NCI-H1092 (cell line): Measurements from ENCODE around the gene LIME1.

ENCODE experiments used
- DNase-seq: peaks from one replicate; lab custom pipeline; 2025; lab: John Stamatoyannopoulos, UW

Gene LIME1

DNA sequence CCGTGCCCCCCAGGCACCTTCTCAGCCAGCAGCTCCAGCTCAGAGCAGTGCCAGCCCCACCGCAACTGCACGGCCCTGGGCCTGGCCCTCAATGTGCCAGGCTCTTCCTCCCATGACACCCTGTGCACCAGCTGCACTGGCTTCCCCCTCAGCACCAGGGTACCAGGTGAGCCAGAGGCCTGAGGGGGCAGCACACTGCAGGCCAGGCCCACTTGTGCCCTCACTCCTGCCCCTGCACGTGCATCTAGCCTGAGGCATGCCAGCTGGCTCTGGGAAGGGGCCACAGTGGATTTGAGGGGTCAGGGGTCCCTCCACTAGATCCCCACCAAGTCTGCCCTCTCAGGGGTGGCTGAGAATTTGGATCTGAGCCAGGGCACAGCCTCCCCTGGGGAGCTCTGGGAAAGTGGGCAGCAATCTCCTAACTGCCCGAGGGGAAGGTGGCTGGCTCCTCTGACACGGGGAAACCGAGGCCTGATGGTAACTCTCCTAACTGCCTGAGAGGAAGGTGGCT, 39.1 kb upstream of the LIME1 start:
- no peak for DNase-seq

DNA sequence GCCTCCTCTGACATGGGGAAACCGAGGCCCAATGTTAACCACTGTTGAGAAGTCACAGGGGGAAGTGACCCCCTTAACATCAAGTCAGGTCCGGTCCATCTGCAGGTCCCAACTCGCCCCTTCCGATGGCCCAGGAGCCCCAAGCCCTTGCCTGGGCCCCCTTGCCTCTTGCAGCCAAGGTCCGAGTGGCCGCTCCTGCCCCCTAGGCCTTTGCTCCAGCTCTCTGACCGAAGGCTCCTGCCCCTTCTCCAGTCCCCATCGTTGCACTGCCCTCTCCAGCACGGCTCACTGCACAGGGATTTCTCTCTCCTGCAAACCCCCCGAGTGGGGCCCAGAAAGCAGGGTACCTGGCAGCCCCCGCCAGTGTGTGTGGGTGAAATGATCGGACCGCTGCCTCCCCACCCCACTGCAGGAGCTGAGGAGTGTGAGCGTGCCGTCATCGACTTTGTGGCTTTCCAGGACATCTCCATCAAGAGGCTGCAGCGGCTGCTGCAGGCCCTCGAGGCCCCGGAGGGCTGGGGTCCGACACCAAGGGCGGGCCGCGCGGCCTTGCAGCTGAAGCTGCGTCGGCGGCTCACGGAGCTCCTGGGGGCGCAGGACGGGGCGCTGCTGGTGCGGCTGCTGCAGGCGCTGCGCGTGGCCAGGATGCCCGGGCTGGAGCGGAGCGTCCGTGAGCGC, 38.5 kb upstream of the LIME1 start:
- no peak for DNase-seq

DNA sequence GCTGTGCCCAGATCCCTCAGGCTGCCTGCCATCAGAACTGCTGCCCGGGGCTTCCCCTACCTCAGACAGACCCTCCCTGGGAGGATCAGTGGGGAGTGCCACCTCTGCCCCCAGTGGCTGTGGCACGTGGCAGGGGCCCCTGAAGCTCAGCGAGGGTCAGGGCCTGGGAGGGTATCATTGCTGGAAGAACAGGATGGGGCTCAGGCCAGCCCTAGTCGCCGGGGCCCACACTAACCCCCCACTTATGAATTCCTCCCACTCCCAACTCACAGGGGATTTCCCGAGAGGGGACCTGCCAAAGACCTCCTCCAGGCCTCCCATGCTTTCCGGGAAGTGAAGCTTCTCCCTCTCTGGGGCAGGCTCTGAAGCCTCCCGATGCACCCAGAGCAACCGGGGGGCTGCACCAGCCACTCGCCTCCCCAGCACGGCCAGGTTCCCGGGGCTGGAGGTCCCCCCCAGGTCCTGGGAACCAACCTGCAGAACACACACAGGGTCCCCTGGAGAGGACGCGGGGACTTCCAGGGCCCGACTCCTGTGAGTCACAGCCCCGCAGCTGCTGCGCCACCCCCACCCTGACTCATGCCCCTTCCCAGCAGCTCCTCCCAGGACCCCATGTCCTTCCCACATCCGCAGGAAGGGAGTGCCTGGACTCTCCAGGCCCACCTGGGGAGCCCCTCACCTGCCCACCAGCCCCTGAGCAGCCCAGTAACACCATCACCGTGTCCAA, 37.6 kb upstream of the LIME1 start:
- no peak for DNase-seq

DNA sequence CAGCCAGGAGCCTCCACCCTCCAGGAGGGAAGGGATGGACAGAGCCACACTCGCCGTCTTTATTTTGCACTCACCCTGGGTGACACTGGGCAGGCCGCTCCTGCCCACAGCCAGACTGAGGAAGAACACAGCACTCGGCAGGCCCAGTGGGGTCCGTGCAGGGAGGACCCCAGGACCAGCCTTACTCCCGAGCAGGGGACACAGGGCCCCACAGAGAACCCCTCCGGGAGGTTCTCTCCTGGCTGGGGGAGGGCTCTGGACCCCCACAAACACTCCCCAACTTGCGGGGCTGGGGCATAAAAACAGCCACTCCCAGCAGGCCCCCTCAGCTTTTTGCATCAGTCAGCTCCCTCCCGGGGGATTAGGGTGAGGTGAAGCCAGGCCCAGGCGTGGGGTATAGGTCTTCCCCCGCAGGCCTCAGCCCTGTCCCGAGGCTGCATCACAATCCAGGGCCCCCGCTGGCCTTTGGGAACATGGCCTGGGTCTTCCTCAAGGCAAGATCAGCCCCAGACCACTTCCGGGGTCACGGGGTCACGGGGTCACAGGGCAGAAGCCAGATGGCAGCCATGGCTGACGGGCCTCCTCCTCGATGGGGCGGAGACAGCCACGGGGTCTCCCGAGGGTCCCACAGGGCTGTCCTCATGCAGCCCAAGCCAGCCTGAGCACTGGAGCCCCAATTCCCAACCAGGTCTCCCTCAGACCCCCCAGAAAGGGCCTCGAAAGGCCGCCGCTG, 36.8 kb upstream of the LIME1 start:
- DNase-seq, result no peak

DNA sequence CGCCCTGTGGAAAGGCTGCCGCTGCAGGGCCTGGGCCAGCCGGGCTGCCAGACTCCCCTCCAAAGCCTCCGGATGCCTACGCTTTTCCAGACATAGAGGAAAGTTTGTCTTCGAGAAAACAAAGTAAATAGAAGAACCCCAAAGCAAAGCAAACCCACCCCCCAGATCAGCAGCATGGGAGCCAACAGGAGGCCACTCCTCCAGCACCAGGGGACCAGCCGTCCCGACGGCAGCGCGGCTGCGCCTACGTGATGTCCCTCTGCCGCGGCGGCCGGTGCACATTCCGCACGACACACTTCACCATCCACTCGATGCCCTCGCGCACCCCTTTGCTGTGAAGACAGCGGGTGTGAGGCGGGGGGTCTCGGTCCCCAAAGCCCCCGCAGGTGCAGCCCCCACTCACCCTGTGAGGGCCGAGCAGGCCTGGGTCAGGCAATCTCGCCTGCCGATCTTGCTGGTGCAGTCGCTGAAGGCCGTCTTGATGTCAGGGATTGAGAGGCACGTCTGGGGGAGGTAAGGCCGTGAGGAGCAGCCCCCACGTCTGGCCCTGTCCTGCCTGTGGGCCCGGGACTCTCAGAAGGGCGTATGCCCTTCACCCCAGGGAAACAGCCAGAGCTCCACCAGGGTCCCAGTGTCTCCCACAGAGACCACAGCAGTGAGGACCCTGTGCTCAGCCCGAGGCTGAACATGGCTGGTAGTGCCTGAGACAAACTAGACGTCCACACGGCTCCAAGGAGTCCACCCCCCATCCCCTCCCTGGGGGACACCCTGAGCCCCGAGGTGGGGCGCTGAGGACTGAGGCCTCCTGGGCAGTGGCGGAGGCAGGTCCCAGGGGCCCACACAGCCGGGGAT, 36.0 kb upstream of the LIME1 start:
- DNase-seq, result no peak

DNA sequence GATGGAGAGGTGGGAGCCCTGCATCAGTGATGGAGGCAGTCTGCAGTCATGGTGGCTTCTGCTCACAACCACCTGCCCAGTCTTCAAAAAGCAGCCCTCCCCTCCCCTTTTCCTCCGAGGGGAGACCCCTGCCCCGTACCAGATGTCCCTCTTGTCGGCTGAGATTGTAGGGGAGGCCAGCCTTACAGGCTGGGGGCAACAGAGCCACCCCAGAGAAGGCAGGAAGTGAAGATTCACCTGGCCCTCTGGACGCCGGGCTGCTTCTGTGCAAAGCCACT, 35.5 kb upstream of the LIME1 start:
- no peak for DNase-seq

DNA sequence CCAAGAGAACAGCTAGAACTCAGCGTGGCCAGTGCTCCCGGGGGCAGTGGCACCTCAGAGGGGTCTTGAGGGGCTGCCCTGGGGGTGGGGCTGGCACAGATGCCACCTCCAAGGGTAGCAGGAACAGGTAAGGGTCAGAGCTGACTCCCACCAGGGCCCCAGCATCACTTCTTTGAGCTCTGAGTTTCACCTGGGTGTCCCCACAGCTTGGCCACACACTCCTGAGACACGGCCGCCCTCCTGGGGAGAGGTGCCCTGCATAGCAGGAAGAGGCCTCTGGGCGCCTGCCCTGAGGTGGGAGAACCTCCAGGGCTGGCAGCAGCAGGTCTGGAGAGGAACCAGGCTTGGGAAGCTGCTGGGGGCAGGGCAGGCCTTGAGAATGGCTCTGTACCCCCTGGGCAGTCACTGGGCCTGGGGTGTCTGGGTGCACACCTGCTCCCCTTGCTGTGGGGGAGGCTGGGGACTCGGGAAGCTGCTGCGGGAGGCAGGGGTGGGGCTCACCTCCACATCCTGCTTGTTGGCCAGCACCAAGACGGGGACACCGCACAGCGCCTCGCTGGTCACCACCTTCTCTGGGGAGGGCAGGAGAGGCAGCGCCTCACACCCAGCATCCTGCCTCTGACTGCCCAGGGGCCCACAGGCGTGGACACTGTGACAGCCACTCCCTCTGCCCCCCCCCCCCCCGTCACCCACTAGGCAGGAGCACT, 35.0 kb upstream of the LIME1 start:
- no peak for DNase-seq

DNA sequence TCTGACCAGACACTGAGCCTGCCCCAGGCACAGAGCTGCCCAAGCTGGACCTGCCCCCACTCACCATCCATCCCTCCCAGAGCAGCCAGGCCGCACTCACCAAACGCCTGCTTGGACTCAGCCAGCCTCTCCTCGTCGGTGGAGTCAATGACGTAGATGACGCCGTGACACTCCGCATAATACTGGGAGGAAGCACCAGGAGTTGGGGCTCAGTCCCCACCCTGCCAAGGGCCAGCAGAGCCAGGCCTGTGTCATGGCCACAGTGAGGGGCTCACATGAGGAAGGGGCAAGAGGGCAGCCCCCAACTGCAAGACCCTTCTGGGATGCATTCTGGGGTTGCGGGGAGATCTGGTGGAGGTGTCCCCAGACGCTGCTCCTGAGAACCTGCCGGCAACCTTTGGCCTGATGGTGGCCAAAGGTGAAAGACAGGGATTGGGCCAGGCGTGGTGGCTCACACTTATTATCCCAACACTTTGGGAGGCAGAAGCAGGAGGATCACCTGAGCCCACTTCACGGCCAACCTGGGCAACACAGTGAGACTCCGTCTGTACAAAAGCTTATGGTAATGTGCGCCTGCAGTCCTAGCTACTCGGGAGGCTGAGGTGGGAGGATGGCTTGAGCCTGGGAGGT, 34.3 kb upstream of the LIME1 start:
- no peak for DNase-seq

DNA sequence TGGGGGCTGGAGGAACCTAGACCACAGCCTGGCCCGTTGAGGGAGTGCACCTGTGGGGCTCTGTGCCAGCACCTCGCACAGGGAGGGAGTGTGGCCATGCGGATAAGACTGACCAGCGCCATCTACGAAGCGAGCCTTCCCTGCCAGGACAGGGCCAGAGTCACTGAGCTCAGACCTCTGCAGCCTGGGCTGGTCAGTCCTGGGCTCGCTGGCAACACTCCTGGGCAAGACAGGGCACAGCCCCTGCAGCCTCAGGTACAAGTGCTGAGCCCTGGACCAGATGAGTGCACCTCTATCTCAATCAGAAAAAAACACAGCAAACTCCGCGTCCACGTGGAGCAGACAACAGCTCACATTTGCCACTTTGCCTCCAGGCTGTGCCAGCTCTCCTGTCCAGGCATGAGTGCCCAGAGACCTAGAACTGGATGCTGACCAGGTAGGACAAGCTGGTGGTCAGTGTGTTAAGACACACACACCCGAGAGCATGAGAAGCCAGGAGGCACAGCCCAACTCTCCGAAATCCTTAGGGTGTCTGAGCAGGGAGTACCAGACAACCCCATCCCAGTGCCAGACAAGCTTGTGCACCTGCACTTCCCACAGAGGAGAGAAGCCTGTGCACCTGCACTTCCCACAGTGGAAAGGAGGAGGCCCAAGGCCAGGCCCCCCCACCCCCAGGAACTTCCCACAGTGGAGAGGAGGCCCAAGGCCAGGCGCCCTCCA, 33.6 kb upstream of the LIME1 start:
- no peak for DNase-seq

DNA sequence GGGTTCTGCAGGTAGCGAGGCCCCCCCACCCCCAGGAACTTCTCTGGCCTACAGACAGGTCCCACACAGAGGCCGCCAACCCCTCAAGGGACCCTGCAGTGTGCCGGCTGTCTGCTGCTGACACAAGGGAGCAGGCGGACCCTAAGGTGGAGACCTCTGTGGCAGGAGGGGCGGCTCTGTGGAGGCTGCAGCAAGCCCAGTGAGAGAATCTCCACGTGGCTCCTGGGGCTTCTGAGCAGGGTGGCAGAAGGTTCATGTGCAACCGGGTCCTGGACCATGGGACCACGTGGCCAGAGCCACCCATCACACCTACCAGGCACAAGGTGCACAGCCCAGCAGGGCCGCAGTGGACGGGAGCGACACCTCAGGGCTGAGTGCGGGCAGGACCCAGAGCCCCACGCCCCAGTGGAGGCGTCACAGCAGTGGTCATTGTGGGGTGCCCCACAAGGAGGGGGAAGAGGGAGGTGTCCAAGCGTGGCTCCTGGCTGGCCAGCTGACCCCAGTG, 32.9 kb upstream of the LIME1 start:
- no peak for DNase-seq

DNA sequence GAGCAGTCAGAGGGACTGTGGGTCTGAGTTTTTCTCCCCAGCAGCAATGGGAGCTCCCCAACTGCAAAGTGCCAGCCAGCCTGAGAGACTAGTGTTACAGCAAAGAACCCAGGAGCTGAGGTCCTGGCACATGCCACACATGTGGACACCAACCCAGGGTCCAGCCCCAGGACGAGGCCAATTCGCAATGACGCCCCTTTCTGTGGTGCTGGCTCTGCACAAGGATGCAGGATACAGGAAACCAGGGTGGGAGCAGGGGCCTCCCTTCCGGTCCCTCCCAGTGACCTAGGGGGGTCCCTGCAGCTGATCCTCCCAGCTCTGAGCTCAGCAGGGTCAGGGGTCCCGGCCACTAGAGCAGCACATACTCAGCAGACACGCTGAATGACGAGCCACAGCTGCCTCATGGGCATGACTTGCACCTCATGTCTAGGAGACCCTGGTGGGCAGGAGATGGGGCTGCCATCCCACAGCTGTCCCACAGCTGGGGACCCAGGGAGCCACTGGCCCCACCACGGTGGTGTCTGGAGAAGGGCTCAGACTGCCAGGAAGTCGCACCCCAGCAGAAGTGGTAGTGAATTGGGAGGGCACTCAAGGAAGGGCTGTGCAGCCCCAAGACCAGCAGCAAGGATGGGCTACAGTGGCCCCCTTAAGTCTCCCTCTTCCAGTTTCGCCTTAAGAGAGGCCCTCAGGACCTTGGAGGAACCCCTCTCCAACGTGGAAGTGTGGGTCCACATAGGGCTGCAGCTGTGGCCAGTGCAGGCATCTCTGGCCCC, 32.3 kb upstream of the LIME1 start:
- DNase-seq, result no peak

DNA sequence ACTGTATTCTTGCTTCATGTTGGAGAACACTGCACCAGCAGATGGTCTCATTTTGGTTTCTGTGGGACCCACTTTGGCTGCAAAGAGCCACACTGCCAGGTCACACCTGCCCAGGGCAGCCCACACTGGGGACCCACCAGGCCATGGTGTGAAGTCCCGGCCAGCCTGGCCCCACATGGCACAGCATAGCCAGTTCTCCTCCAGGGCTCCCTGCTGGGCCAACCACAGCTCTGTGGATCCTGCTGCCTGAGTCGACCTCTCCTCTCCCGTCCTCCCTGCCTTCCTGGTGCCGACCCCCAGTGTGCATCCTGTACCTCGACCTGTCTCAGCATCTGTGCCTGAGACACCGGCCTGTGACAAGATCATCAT, 31.7 kb upstream of the LIME1 start:
- DNase-seq, result no peak

DNA sequence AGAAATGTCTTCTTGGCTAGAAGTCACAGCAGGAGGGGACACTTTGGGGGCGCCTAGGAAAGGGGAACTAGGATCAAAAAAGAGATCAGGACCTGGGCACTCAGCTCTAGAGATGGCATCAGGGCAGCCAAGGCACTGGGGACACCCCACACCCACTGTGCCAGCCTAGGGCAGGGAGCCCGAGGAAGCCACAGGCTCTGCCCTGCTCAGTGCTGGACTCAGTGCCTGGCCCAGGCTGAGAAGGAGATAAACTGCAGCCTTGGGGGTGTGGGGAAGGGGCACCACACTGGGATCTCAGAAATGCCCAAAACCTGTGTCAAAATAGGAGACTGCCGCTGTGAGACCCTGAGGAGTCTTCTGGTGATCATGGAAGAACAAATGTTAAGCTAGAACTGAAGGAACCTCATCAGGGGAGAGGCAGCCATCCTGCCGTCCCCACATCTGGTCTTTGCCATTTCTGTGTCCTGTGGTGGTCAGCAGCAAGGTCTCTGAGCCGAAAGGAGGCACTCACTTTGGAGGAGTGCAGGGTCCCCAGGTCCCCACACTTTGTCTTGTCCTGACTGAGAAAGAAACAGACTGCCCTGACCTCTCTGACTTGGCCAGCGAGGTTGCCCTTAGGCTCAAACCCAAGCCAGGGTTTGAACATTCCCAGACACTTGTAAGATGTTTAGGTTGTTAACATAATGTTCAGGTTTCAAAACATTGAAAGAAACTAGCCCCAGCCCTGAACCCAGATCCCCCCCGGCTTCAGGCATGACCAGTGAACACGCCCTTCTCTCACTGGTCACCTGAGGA, 31.0 kb upstream of the LIME1 start:
- no peak for DNase-seq

DNA sequence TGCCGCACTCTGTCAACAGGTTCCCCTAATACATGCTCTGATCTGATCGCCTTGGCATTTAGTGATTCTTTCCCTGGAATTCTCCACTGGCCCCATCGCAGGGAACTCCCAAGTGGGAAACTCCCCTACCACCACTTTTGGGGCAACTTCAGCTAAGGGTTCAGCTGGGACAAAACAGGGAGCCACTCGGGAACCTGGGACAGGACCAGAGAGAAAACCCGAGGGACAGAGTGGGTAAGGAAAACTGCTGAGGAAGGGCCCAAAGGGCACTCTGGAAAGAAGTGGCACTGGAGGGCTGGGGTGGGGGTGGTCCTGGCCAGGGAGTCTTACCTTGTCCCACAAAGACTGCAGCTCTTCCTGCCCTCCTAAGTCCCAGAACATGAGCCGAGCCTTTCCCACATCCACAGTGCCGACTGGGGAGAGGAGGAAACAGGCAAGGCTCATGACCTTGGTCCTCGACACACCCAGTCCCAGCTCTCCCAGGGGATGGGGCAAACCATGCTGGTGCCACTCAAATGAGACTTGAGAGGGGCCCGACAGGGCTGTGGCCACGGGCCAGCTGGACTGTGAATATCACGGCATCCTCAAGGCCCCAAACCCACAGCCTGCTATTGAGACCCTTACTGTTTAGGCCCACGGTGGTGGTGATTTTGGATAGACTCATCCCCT, 30.3 kb upstream of the LIME1 start:
- DNase-seq, result no peak

DNA sequence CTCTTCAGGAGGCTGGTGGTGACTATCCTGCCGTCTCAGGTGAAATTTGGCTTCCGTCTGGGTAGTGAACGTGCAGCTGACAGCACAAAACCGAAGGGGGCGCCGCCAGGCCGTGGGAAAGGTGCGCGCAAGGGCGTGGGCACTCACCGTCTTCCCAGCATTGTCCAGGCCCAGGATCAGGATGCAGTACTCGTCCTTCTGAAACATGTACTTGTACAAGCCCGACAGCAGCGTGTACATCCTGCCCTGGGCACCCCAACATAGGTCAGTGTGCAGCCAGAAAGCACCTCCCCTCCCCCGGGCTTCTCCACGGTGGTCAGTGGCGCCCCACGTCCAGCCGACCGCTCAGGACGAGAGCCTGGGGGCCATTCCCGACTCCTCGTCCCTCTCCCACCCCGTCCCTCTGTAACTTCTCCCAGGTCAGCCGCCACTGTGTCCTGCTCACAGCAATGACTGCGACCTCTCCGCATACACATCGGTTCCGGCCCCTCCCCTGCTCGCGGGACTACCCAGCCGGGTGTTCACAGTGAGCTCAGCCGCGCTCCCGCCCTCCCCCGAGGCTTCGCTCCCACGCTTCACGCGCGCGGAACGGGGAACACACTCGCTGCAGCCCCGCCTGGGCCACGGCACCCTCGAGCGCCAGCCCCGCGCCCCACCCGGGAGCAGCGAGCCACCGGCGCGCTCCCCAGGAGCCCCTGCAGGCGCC, 29.5 kb upstream of the LIME1 start:
- no peak for DNase-seq

DNA sequence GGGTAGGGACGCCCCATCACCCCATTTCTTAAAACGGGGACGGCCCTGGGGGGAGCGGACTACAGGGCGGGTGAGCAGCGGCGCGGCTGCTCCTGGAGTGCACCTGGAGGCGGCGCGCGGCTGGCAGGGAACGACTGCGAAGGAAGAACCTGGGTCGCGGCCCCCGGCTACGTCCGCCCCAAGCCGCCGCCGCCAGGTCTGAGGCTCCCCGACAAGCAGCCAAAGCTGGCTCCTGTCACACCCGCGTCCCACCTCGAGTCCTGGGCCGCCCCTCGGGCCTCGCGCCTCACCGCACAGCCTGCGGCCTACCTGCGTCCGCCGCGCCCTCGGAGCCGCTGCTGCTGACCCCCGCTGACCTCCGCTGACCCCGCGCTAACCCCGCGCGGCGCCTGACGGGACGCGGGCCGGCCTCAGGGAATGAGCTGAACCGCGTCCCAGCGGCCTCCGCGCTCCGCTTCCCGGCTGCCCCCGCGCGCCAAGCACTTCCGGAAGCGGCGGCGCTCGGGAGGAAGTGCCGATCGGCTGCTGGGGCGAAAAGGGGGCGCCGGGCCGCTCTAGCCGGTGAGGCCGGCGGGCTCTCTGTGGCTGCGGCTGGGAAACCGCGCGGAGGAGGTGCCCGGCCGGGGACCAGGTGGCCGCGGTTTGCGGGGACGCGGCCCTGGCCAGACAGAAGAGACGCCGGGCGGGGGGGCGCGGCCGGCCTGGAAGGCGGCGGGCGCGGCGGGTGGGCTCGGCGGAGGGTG, 28.7 kb upstream of the LIME1 start, which contains the start of the genes ARFRP1 and ZGPAT:
ARFRP1 (minus strand) TSS at position 419 of the 743 bp plus-strand sequence. CDS start 885 bp downstream, outside the sequence.
ZGPAT (plus strand) TSS at position 482 of the 743 bp plus-strand sequence. CDS start 542 bp downstream, outside the sequence.
- peak; percentile 80 for DNase-seq
